GM18520 (cell line): ENCODE results near the gene LARGE2.
A peak's percentile ranks its signal among the peaks of the same experiment; 100 is the strongest.

Experiments
- ATAC-seq: cut with Tn5 transposase; IDR thresholded peaks from one replicate; pipeline ENCODE4 v1.9.1; 2021; ENCODE audit not compliant: unreplicated experiment

Gene LARGE2

DNA sequence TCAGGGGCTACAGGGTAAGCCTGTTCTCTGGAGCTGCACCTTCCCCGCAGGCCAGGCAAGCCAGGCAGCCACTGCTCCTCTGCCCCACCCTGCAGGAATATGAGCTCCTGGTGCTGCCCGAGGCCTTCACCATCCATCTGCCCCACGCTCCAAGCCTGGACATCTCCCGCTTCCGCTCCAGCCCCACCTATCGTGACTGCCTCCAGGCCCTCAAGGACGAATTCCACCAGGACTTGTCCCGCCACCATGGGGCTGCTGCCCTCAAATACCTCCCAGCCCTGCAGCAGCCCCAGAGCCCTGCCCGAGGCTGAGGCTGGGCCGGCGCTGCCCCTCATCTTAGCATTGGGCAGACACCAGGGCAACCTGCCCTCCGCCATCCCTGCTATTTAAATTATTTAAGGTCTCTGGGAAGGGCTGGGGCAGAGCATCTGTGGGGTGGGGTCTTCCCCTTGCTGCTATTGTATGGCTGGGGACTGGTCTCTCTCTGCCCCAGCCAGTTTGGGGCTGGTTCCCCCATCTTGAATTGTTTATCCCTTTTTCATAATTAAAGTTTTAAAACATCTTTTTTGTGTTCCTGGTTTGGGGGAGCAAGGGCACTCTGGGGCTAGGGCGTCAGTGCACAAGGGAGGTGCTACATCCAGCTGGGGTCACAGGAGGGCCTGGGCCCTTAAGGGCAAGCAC is 6.2 kb downstream of the LARGE2 start:
- ATAC-seq = no peak

DNA sequence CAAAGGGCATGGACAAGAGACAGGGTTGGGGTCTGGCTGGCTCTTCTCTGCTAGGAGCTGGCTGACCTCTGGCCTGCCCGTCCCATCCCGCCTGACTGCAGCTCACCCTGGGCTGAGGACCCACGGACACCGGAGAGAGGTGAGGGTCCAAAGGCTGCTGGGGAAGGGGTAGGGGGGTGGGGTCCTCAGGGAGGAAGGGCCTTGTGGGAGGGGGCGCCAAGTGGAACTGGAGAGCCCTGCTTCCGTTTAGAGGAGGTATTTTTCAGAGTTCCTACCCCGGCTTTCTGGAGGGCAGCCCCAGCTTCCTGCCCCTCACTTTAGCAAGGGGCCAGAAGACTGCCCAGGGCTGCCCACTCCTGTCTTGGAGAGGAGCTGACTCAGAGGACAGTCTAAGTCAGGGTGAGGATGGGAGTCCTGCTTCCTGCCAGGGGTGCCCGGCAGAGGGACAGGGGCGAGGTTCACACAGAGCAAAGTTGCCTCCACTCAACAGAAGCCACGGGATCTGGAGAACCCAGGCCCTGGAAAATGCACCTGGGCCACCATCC is 7.1 kb downstream of the LARGE2 start:
- ATAC-seq = peak; percentile 11

GRCh38 chr11:45930031-45930794 is 7.8 kb downstream of the LARGE2 start:
- peak; percentile 91 for ATAC-seq

DNA sequence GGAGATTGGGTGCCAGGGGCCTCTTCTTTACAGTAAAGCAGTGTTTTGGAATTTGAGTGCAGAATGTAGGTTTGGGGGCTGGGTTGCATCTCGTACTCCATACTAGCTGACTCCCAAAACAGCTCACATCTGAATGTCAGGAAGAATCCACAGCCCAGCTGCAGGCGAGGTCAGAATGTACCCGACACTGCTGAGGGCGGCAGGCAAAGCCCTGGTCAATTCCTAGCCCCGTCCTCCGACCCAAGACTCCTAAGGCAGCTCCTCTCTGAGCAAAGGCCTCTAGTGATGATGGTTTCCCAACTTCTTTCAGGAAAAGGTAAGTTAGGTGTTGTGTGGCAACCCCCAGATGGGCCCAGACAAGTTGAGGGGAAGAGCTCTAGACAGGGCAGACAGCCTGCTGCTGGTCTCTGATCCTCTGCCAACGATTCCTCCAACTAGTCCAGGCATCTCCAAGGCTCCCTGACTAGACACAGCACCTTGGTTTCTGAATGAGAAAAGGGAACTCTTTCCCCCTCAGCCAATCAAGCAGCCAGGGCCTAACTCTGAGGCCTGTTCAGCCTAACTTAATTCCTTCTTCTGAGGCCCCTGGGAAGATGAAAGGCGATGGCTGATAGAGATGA is 8.6 kb downstream of the LARGE2 start:
- no peak for ATAC-seq

GRCh38 chr11:45931739-45932138 is 9.3 kb downstream of the LARGE2 start:
- no peak for ATAC-seq

GRCh38 chr11:45932217-45932616 is 9.8 kb downstream of the LARGE2 start:
- ATAC-seq = no peak

GRCh38 chr11:45933131-45933831 is 10.8 kb downstream of the LARGE2 start:
- ATAC-seq = no peak

DNA sequence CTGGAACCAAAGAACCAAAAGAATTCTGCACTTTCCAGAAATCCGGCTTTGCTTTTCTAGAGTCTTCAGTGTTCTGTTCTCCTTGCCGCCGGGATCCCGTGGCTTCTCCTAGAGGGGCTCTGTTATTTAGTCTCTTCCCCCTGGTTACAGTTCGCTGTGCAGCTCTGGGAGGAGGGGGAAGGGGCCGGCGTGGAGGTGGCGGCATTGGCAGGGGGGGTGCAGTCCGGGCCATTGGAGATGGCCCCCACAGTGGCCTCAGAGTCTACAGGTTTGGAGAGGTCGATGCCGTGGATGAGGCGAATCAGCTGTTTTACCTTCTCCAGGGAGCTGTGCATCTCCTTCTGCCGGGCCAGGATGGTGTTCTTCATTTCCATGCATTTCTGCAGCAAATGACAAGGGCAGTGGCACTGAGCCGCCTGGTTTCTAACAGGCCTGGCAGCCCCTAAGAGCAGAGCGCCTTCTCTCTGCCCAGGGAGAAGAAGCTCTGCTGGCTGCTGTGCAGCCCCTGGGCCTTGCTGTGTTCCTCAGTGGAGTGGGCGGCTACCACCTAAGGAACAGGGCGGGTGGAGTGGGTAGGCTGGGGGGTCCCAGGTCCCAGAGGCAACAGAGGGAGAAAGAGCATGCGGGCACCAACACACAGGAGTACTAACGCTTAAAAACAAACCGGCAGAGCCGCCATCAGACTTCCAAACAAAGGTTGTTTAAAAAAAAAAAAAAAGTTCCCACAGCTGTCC is 11.6 kb downstream of the LARGE2 start:
- no peak for ATAC-seq

DNA sequence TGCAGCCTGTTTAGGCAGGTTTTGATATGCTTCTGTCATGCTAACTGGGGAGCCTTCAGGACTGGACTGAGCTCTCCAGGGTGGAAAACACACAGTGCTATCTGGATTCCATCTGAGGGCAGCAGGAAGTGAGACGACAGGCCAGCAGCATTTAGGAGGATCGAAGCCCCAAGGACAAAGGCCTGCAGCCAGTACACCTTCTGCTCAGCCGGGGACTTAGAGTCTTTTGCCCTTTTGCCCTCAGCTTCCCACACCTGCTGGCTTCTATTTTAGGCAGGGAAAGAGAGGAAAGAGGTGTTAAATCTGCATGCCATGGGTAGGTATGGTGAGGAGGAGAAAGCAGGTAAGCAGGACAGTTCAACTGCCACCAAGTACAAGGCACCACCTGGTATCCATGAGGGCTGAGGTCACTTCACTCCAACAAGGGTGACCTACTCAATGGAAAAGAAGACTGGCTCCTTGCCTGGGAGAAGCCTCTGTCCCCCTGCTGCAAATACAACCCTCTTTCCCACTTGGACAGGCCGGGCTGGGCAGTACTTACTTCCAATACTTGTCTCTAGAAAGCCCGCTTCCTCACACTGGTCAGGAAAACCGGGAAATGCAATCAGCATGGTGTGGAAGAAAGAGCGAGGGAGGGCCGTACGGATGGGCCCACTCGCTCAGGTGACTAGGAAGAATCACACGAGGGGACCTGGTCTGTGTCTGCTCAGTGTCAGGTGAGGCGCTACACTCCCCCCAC is 12.3 kb downstream of the LARGE2 start:
- ATAC-seq = no peak

GRCh38 chr11:45935349-45936064 is 13.1 kb downstream of the LARGE2 start:
- ATAC-seq = no peak

GRCh38 chr11:45936511-45937054 is 14.1 kb downstream of the LARGE2 start:
- no peak for ATAC-seq

- no peak for ATAC-seq
These were observed 15.5 kb downstream of the LARGE2 start for GRCh38 chr11:45937916-45938315.

GRCh38 chr11:45939836-45940235 is 17.4 kb downstream of the LARGE2 start:
- ATAC-seq = no peak

- no peak for ATAC-seq
These were observed 18.8 kb downstream of the LARGE2 start for GRCh38 chr11:45941285-45941684.

DNA sequence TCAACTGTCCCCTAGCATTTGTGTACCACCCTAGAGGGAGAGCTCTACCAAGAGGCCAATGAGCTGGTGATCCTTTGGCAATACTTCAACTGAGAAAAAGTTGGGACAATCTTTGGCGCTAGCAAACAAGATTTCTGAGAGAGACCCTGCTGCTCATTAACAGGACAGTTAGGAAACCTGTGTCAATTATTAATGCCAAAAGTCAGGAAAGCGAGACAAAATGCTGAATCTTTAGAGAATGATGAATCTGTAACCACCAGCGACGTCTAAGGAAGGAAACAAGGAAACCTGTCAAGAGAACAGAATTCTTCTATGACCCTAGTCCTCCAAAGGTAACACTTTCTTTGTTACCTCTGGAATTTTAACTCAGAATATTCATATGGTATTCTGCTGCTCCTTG is 19.9 kb downstream of the LARGE2 start:
- ATAC-seq = no peak

DNA sequence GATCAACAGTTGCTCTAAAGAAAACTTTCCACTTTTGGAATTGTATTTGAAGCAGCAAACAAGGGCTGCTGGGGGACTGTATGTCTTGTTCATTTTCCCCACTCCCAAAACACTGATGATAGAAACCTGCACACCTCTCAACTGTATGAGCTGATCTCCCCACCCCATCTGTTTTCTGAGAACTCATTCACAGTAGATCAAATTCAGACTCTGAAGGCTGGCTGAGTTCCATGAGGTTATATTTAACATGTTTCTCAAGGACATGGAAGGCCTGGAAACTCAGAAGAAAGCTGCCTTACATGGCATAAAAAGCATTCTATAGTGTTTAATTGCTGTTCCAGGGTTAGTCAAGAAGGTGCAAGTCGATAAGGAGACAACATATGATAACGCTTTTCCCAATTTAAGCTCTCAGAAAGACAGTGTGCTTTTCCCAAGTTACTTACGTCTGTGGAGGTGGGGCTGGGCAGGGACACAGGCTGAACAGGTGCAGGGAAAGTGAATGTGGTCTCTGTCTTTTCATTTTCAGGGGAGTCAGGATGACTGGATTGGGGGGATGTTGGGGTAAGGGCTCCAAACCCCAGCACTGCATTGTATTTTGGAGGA is 23.0 kb downstream of the LARGE2 start:
- ATAC-seq = no peak

GRCh38 chr11:45947885-45948284 is 25.4 kb downstream of the LARGE2 start:
- ATAC-seq = no peak

DNA sequence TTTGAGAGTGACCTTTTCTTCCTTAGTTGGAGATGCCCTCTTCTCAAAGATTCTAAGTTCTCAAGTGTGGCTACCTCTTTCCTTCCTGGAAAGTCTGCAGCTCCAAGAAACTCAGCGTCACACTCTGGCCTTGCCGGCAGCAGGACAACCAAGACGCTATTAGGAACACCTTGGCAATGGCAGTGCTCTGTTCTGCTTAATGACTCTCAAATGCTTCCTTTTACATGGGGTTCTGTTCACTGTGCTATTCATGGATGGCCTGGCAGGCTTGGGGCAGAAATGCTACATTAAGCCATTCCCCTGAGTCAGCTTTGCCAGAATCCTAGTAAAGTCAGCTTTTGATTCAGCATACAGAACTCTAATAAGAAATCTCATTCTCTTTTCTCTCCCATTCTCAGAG is 25.9 kb downstream of the LARGE2 start:
- ATAC-seq = no peak

GRCh38 chr11:45949992-45950407 is 27.5 kb downstream of the LARGE2 start:
- ATAC-seq = no peak
